ENCODE results near the gene MOCS3.

Gene MOCS3, protein sequence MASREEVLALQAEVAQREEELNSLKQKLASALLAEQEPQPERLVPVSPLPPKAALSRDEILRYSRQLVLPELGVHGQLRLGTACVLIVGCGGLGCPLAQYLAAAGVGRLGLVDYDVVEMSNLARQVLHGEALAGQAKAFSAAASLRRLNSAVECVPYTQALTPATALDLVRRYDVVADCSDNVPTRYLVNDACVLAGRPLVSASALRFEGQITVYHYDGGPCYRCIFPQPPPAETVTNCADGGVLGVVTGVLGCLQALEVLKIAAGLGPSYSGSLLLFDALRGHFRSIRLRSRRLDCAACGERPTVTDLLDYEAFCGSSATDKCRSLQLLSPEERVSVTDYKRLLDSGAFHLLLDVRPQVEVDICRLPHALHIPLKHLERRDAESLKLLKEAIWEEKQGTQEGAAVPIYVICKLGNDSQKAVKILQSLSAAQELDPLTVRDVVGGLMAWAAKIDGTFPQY

GRCh38 chr20:50958615-50959542 is at the start of gene MOCS3:
MOCS3 (plus strand) TSS chr20:50958818; CDS start chr20:50958843, 25 bp downstream.
- TF ChIP-seq CTCF (IDR thresholded peaks at IDR 0.05) = no peak

- TF ChIP-seq CTCF (IDR thresholded peaks at IDR 0.05) = no peak
Measured at GRCh38 chr20:50909413-50909812, 49.2 kb upstream of the MOCS3 start.

GRCh38 chr20:50911030-50911429 is 47.6 kb upstream of the MOCS3 start:
- TF ChIP-seq CTCF (IDR thresholded peaks at IDR 0.05) = no peak

DNA sequence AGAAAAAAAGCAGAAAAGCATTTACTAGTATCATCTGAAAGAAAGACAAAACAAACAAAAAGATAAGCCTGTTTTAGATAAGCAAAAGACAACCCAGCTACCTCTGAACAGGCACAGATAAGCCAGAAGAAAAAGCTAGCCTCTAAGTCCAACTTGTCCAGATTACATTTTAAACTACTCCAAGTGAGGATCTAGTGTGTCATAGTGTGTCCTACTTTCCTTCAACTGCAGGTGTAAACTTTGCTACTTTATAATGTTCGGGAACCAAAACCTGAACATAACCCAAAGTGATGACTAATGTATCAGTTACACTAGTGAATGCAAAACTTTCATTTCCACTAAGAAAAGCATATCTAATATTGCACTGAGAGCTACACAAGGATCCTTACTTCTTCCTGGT is 46.9 kb upstream of the MOCS3 start:
- TF ChIP-seq CTCF (IDR thresholded peaks at IDR 0.05) = no peak

DNA sequence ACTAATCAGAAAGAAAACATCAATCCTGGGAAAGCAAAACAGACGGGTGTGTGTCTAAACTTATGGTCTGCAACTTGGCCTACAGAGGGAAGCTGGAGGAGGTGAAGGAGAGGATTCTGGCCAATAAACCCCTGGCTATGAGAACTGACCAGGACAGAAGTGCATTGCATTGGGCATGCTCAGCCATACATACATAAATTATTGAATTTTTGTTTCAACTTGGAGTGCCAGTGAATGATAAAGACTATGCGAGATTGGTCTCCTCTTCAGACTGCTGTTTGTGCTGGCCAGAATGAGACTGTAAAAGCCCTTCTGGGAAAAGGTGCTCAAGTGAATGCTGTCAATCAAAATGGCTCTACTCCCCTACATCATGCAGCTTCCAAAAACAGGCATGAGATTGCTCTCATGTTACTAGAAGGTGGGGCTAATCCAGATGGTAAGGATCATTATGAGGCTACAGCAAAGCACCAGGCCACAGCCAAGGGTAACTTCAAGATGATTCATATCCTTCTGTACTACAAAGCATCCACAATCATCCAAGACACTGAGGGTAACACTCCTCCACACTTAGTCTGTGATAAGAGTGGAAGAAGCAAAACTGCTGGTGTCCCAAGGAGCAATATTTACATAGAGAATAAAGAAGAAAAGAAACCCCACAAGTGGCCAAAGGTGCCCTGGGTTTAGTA is 44.8 kb upstream of the MOCS3 start:
- no peak for TF ChIP-seq CTCF (IDR thresholded peaks at IDR 0.05)

DNA sequence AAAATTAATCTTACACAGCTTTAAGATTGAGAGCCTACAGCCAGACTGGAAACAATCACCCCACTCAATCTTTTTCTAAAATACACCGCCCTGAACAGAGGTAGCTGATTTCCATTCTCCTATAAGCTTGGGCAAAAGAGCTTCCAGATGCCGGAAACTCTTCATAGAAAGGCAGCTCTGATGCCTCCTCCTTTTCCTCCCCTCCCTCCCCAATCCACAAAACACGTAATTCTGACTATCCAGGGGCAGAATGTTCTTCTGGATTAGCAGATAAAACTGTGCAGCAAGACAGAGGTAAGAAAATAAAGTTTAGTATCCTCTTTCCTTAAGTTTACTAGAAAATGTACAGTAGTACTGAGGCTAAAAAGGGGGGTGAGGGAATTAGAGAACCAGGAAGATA is 43.2 kb upstream of the MOCS3 start:
- no peak for TF ChIP-seq CTCF (IDR thresholded peaks at IDR 0.05)

GRCh38 chr20:50916257-50916656 is 42.4 kb upstream of the MOCS3 start:
- no peak for TF ChIP-seq CTCF (IDR thresholded peaks at IDR 0.05)

All from LNCAP (cell line).